GM19452 (cell line): ENCODE data around the gene CTU2.

ENCODE experiments used
- ATAC-seq: cut with Tn5 transposase; IDR thresholded peaks from one replicate; pipeline ENCODE4 v1.9.1; 2021; ENCODE audit not compliant: unreplicated experiment

CTU2 gene

GRCh38 chr16:88713054-88713453, 6.8 kb downstream of the CTU2 start:
- no peak for ATAC-seq

GRCh38 chr16:88713568-88714419, 7.5 kb downstream of the CTU2 start:
- no peak for ATAC-seq

- no peak for ATAC-seq
These were observed 8.4 kb downstream of the CTU2 start for GRCh38 chr16:88714420-88715302.

GRCh38 chr16:88715312-88716190, 9.2 kb downstream of the CTU2 start:
- ATAC-seq = no peak

GRCh38 chr16:88716201-88716600, 9.9 kb downstream of the CTU2 start:
- no peak for ATAC-seq

- no peak for ATAC-seq
These were observed 10.3 kb downstream of the CTU2 start for GRCh38 chr16:88716601-88717001.

GRCh38 chr16:88718178-88718577, 11.9 kb downstream of the CTU2 start:
- no peak for ATAC-seq

GRCh38 chr16:88719267-88719932, 13.1 kb downstream of the CTU2 start:
- ATAC-seq = no peak

GRCh38 chr16:88719933-88720296, 13.6 kb downstream of the CTU2 start:
- no peak for ATAC-seq

- no peak for ATAC-seq
These were observed 14.2 kb downstream of the CTU2 start for GRCh38 chr16:88720396-88720970.

- ATAC-seq = no peak
These were observed 14.9 kb downstream of the CTU2 start for GRCh38 chr16:88721236-88721635.

- no peak for ATAC-seq
These were observed 15.8 kb downstream of the CTU2 start for GRCh38 chr16:88721815-88722755.

- ATAC-seq = no peak
These were observed 16.6 kb downstream of the CTU2 start for GRCh38 chr16:88722784-88723506.

- no peak for ATAC-seq
These were observed 17.2 kb downstream of the CTU2 start for GRCh38 chr16:88723507-88723887.

- no peak for ATAC-seq
These were observed 17.6 kb downstream of the CTU2 start for GRCh38 chr16:88723911-88724310.

GRCh38 chr16:88724855-88725555, 18.7 kb downstream of the CTU2 start:
- no peak for ATAC-seq

- no peak for ATAC-seq
These were observed 19.5 kb downstream of the CTU2 start for GRCh38 chr16:88725609-88726407.
